Activated naive CD8-positive, alpha-beta T cell treated with anti-CD3 and anti-CD28 coated beads, Interleukin-2, amount 50 U/mL, for 24 hours (primary cell): Measurements from ENCODE around the gene ZRANB1.

Experiments
- ATAC-seq: fragments of 150-1000 bp; cut with Tn5 transposase; one replicate; pipeline ENCODE4 v1.10.0; 2021
- DNase-seq: peaks from one replicate; pipeline ENCODE4 v3.0.0; 2021
- H3K27ac Mint-ChIP-seq: one replicate; pipeline ENCODE4 v1.8.0; 2021; ENCODE audit warnings: mild to moderate bottlenecking, mixed read lengths
- H3K27me3 Mint-ChIP-seq: one replicate; pipeline ENCODE4 v1.8.0; 2021; ENCODE audit warnings: mixed read lengths
- H3K36me3 Mint-ChIP-seq: one replicate; pipeline ENCODE4 v1.8.0; 2021; ENCODE audit warnings: low read depth, mixed read lengths
- H3K4me1 Mint-ChIP-seq: one replicate; pipeline ENCODE4 v1.8.0; 2021; ENCODE audit warnings: mixed read lengths
- H3K4me3 Mint-ChIP-seq: one replicate; pipeline ENCODE4 v1.8.0; 2021; ENCODE audit warnings: mild to moderate bottlenecking, moderate library complexity, mixed read lengths
- H3K9me3 Mint-ChIP-seq: one replicate; pipeline ENCODE4 v1.8.0; 2021; ENCODE audit warnings: mixed read lengths

The ZRANB1 gene

GRCh38 chr10:125016611-125017202 is 74.8 kb downstream of the ZRANB1 start:
- no peaks in the 10 kb centered on the region for H3K27me3 Mint-ChIP-seq
- DNase-seq (no peak), ATAC-seq (no peak)
- H3K27ac Mint-ChIP-seq: no peak overlapping the region
- H3K36me3 Mint-ChIP-seq: no peaks in the 10 kb centered on the region
- no peaks in the 10 kb centered on the region for H3K4me1 Mint-ChIP-seq
- no peak overlapping the region for H3K4me3 Mint-ChIP-seq
- no peaks in the 10 kb centered on the region for H3K9me3 Mint-ChIP-seq

GRCh38 chr10:125017547-125018298 is 75.8 kb downstream of the ZRANB1 start:
- Mint-ChIP-seq H3K4me1 (no peaks in the 10 kb centered on the region), H3K36me3 (no peaks in the 10 kb centered on the region), H3K27ac (no peak overlapping the region), H3K27me3 (no peaks in the 10 kb centered on the region), H3K4me3 (no peak overlapping the region), H3K9me3 (no peaks in the 10 kb centered on the region)
- DNase-seq (no peak), ATAC-seq (no peak)

- Mint-ChIP-seq H3K4me1 (no peaks in the 10 kb centered on the region), H3K9me3 (no peaks in the 10 kb centered on the region), H3K27me3 (no peaks in the 10 kb centered on the region), H3K36me3 (no peaks in the 10 kb centered on the region), H3K4me3 (no peak overlapping the region), H3K27ac (no peak overlapping the region)
- DNase-seq (no peak), ATAC-seq (no peak)
These were observed 76.7 kb downstream of the ZRANB1 start for GRCh38 chr10:125018576-125019143.

GRCh38 chr10:125020386-125020785 is 78.5 kb downstream of the ZRANB1 start:
- Mint-ChIP-seq H3K36me3 (no peaks in the 10 kb centered on the region), H3K27ac (no peak overlapping the region), H3K4me3 (no peak overlapping the region), H3K9me3 (no peaks in the 10 kb centered on the region), H3K4me1 (no peaks in the 10 kb centered on the region), H3K27me3 (no peaks in the 10 kb centered on the region)
- DNase-seq (no peak), ATAC-seq (no peak)

- DNase-seq: no peak
- no peak overlapping the region for H3K27ac Mint-ChIP-seq
- ATAC-seq: no peak
- H3K4me3 Mint-ChIP-seq: no peak overlapping the region
- H3K36me3 Mint-ChIP-seq: no peaks in the 10 kb centered on the region
- H3K27me3 Mint-ChIP-seq: no peaks in the 10 kb centered on the region
- H3K9me3 Mint-ChIP-seq: no peaks in the 10 kb centered on the region
- H3K4me1 Mint-ChIP-seq: no peaks in the 10 kb centered on the region
These were observed 78.9 kb downstream of the ZRANB1 start for GRCh38 chr10:125020871-125021270.

GRCh38 chr10:125021686-125022344 is 79.9 kb downstream of the ZRANB1 start:
- no peaks in the 10 kb centered on the region for H3K4me1 Mint-ChIP-seq
- no peaks in the 10 kb centered on the region for H3K36me3 Mint-ChIP-seq
- no peak overlapping the region for H3K4me3 Mint-ChIP-seq
- no peaks in the 10 kb centered on the region for H3K27me3 Mint-ChIP-seq
- H3K27ac Mint-ChIP-seq: no peak overlapping the region
- no peak for DNase-seq
- H3K9me3 Mint-ChIP-seq: no peaks in the 10 kb centered on the region
- no peak for ATAC-seq

GRCh38 chr10:125022671-125023070 is 80.7 kb downstream of the ZRANB1 start:
- Mint-ChIP-seq H3K4me1 (no peaks in the 10 kb centered on the region), H3K36me3 (no peaks in the 10 kb centered on the region), H3K9me3 (no peaks in the 10 kb centered on the region), H3K4me3 (no peak overlapping the region), H3K27me3 (no peaks in the 10 kb centered on the region), H3K27ac (no peak overlapping the region)
- no peak for DNase-seq
- no peak for ATAC-seq

- ATAC-seq (no peak), DNase-seq (no peak)
- no peak overlapping the region for H3K27ac Mint-ChIP-seq
- H3K27me3 Mint-ChIP-seq: no peaks in the 10 kb centered on the region
- no peak overlapping the region for H3K4me3 Mint-ChIP-seq
- H3K36me3 Mint-ChIP-seq: no peaks in the 10 kb centered on the region
- H3K9me3 Mint-ChIP-seq: no peaks in the 10 kb centered on the region
- H3K4me1 Mint-ChIP-seq: no peaks in the 10 kb centered on the region
These were observed 81.3 kb downstream of the ZRANB1 start for GRCh38 chr10:125023255-125023654.

GRCh38 chr10:125023862-125024496 is 82.1 kb downstream of the ZRANB1 start:
- Mint-ChIP-seq H3K36me3 (no peaks in the 10 kb centered on the region), H3K9me3 (no peaks in the 10 kb centered on the region), H3K4me1 (no peaks in the 10 kb centered on the region), H3K27ac (no peak overlapping the region), H3K27me3 (no peaks in the 10 kb centered on the region), H3K4me3 (no peak overlapping the region)
- DNase-seq (no peak), ATAC-seq (no peak)

GRCh38 chr10:125024497-125025234 is 82.7 kb downstream of the ZRANB1 start:
- DNase-seq (no peak), ATAC-seq (no peak)
- Mint-ChIP-seq H3K9me3 (no peaks in the 10 kb centered on the region), H3K36me3 (no peaks in the 10 kb centered on the region), H3K27ac (no peak overlapping the region), H3K27me3 (no peaks in the 10 kb centered on the region), H3K4me1 (no peaks in the 10 kb centered on the region), H3K4me3 (no peak overlapping the region)

GRCh38 chr10:125025341-125025740 is 83.4 kb downstream of the ZRANB1 start:
- H3K27me3 Mint-ChIP-seq: no peaks in the 10 kb centered on the region
- no peak for ATAC-seq
- no peak for DNase-seq
- no peaks in the 10 kb centered on the region for H3K36me3 Mint-ChIP-seq
- H3K4me1 Mint-ChIP-seq: no peaks in the 10 kb centered on the region
- no peaks in the 10 kb centered on the region for H3K9me3 Mint-ChIP-seq
- H3K27ac Mint-ChIP-seq: no peak overlapping the region
- no peak overlapping the region for H3K4me3 Mint-ChIP-seq

- Mint-ChIP-seq H3K27me3 (no peaks in the 10 kb centered on the region), H3K27ac (no peak overlapping the region), H3K9me3 (no peaks in the 10 kb centered on the region), H3K36me3 (no peaks in the 10 kb centered on the region), H3K4me3 (no peak overlapping the region), H3K4me1 (no peaks in the 10 kb centered on the region)
- DNase-seq (no peak), ATAC-seq (no peak)
These were observed 84.4 kb downstream of the ZRANB1 start for GRCh38 chr10:125026036-125026931.

GRCh38 chr10:125026974-125027735 is 85.2 kb downstream of the ZRANB1 start:
- no peaks in the 10 kb centered on the region for H3K36me3 Mint-ChIP-seq
- no peak for ATAC-seq
- no peak overlapping the region for H3K4me3 Mint-ChIP-seq

More at GRCh38 chr10:125026974-125027735, 85.2 kb downstream of the ZRANB1 start:
- no peak overlapping the region for H3K27ac Mint-ChIP-seq
- H3K27me3 Mint-ChIP-seq: no peaks in the 10 kb centered on the region
- H3K9me3 Mint-ChIP-seq: no peaks in the 10 kb centered on the region
- no peak for DNase-seq
- no peaks in the 10 kb centered on the region for H3K4me1 Mint-ChIP-seq
